RPMI8226 (cell line): ENCODE results near the gene NGRN.
A peak's percentile ranks its signal among the peaks of the same experiment; 100 is the strongest.

ENCODE experiments used
- DNase-seq: peaks from one replicate; pipeline ENCODE4 v3.0.0-alpha.2; 2015

NGRN gene

GRCh38 chr15:90265271-90266060 lies at the start of gene NGRN:
Gene NGRN, plus strand, starts transcription at chr15:90265672. Its CDS starts 41 bp downstream, at chr15:90265713.
- DNase-seq = peak; percentile 96

GRCh38 chr15:90217671-90218394 lies 47.6 kb upstream of the NGRN start:
- no peak for DNase-seq

- DNase-seq = peak; percentile 62
Observed at GRCh38 chr15:90219421-90220141, 45.9 kb upstream of the NGRN start.

GRCh38 chr15:90221246-90221900 lies 44.1 kb upstream of the NGRN start:
- peak; percentile 66 for DNase-seq

GRCh38 chr15:90222547-90222946 lies 42.9 kb upstream of the NGRN start:
- DNase-seq = no peak

- DNase-seq = no peak
Observed at GRCh38 chr15:90223441-90224165, 41.9 kb upstream of the NGRN start.

GRCh38 chr15:90225047-90225446 lies 40.4 kb upstream of the NGRN start:
- DNase-seq = no peak

GRCh38 chr15:90225504-90226234 lies 39.8 kb upstream of the NGRN start:
- DNase-seq = no peak

GRCh38 chr15:90227336-90227735 lies 38.1 kb upstream of the NGRN start:
- DNase-seq = no peak

GRCh38 chr15:90227816-90228772 lies 37.4 kb upstream of the NGRN start:
- DNase-seq = no peak

- no peak for DNase-seq
Observed at GRCh38 chr15:90228960-90229359, 36.5 kb upstream of the NGRN start.

- no peak for DNase-seq
Observed at GRCh38 chr15:90230071-90230494, 35.4 kb upstream of the NGRN start.

- no peak for DNase-seq
Observed at GRCh38 chr15:90230610-90231009, 34.9 kb upstream of the NGRN start.

GRCh38 chr15:90231028-90232017 lies 34.1 kb upstream of the NGRN start:
- no peak for DNase-seq

GRCh38 chr15:90232196-90232595 lies 33.3 kb upstream of the NGRN start:
- no peak for DNase-seq

GRCh38 chr15:90232941-90233386 lies 32.5 kb upstream of the NGRN start:
- DNase-seq = no peak

GRCh38 chr15:90233387-90234095 lies 31.9 kb upstream of the NGRN start, which contains the start of gene CIB1:
Gene CIB1, minus strand, starts transcription at chr15:90233941. Its CDS starts 56 bp downstream, at chr15:90233885.
- DNase-seq = peak; percentile 99
